NB4 (cell line): ENCODE data around the gene CAAP1.

Experiments used
- POLR2A ChIP-seq: IDR thresholded peaks from 2 replicates; pipeline ENCODE4 v1.6.1; 2011; ENCODE audit warnings: mild to moderate bottlenecking; ENCODE audit not compliant: insufficient read length; ENCODE audit errors: extremely low read depth
- TF ChIP-seq, protein P1 (sequence below): IDR thresholded peaks from one replicate; pipeline ENCODE4 v1.5.1; 2012; ENCODE audit warnings: low read depth, low read length

DNA sequence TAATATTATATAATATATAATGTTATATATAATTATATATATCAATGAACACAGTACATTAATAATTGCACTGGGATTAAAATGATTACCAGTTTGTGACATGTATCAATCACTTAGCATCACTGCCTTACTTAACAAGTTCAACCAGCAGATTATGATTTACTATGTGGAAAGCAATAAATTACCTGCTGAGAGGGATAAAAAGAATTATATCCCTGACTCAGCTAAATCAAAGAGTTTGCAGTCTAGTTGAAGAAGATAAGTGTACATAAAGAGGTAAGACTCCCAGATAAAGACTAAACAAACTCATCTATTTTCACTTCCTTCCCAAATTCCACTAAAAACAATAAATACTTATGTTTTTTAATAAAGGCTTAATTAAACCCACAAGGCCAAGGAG is 43.2 kb upstream of the CAAP1 start:
- TF ChIP-seq, protein P1, sequence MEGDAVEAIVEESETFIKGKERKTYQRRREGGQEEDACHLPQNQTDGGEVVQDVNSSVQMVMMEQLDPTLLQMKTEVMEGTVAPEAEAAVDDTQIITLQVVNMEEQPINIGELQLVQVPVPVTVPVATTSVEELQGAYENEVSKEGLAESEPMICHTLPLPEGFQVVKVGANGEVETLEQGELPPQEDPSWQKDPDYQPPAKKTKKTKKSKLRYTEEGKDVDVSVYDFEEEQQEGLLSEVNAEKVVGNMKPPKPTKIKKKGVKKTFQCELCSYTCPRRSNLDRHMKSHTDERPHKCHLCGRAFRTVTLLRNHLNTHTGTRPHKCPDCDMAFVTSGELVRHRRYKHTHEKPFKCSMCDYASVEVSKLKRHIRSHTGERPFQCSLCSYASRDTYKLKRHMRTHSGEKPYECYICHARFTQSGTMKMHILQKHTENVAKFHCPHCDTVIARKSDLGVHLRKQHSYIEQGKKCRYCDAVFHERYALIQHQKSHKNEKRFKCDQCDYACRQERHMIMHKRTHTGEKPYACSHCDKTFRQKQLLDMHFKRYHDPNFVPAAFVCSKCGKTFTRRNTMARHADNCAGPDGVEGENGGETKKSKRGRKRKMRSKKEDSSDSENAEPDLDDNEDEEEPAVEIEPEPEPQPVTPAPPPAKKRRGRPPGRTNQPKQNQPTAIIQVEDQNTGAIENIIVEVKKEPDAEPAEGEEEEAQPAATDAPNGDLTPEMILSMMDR = no peak
- no peak for TF ChIP-seq POLR2A
